DOHH2 (cell line): ENCODE results near the gene SLC17A9.

Source experiments
- CTCF ChIP-seq: fragments of 200-600 bp; sonication (generic); IDR thresholded peaks from one replicate; pipeline ENCODE4 v1.5.1; 2014; ENCODE audit warnings: antibody characterized with exemption, mild to moderate bottlenecking, low read depth, low read length; ENCODE audit not compliant: poor library complexity, severe bottlenecking
- EZH2phosphoT487 ChIP-seq: fragments of 200-600 bp; sonication (generic); IDR thresholded peaks from 2 replicates; pipeline ENCODE4 v1.6.1; 2017; ENCODE audit warnings: borderline replicate concordance, mild to moderate bottlenecking, antibody characterized with exemption, low read length, moderate library complexity, mixed read lengths

GRCh38 chr20:63013207-63013606 lies 60.7 kb downstream of the SLC17A9 start:
- TF ChIP-seq CTCF (no peak), EZH2phosphoT487 (no peak)
